ENCODE results near the gene CTLA4.
"Not testable (repeated sequence)": the region's sequence is repeated elsewhere in the genome, so short reads cannot be mapped to it uniquely, and the experiment has no call there.

Gene CTLA4

GRCh38 chr2:203876328-203876727 is 8.8 kb downstream of the CTLA4 start:
- Histone ChIP-seq H3K9ac (ENCODE audit: low read length) (no peak overlapping the region), H3K4me3 (ENCODE audit: low read depth, low read length, poor library complexity, severe bottlenecking) (no peak overlapping the region), H3F3A (ENCODE audit: insufficient read depth, low read length) (no peaks in the 10 kb centered on the region), H3K9me3 (ENCODE audit: low read length) (no peaks in the 10 kb centered on the region), H3K27me3 (ENCODE audit: insufficient read depth, low read length) (peaks cover 1% of the 10 kb centered on the region), H3K4me2 (ENCODE audit: low read length) (no peak overlapping the region), H2AFZ (ENCODE audit: low read length) (no peak overlapping the region), H3K9me2 (ENCODE audit: low read depth, low read length) (no peaks in the 10 kb centered on the region), H3K79me2 (ENCODE audit: insufficient read depth, low read length) (no peaks in the 10 kb centered on the region), H3K27ac (ENCODE audit: low read depth, low read length, poor library complexity, severe bottlenecking) (no peak overlapping the region), H3K4me1 (ENCODE audit: insufficient read depth, low read length, severe bottlenecking) (no peaks in the 10 kb centered on the region), H4K20me1 (ENCODE audit: insufficient read depth, low read length) (no peaks in the 10 kb centered on the region), H3K36me3 (ENCODE audit: insufficient read depth, low read length) (no peaks in the 10 kb centered on the region)
- TF ChIP-seq CTCF (IDR thresholded peaks at IDR 0.05; ENCODE audit: low read length): no peak
- no peak for TF ChIP-seq EZH2 (IDR thresholded peaks at IDR 0.05; ENCODE audit: borderline replicate concordance, low read length)

- Histone ChIP-seq H3K4me3 (ENCODE audit: low read depth, low read length, poor library complexity, severe bottlenecking) (no peak overlapping the region), H3K4me1 (ENCODE audit: insufficient read depth, low read length, severe bottlenecking) (no peaks in the 10 kb centered on the region), H3K79me2 (ENCODE audit: insufficient read depth, low read length) (no peaks in the 10 kb centered on the region), H3K9me3 (ENCODE audit: low read length) (no peaks in the 10 kb centered on the region), H3K9me2 (ENCODE audit: low read depth, low read length) (no peaks in the 10 kb centered on the region), H3K27ac (ENCODE audit: low read depth, low read length, poor library complexity, severe bottlenecking) (no peak overlapping the region), H3F3A (ENCODE audit: insufficient read depth, low read length) (no peaks in the 10 kb centered on the region), H3K36me3 (ENCODE audit: insufficient read depth, low read length) (no peaks in the 10 kb centered on the region), H4K20me1 (ENCODE audit: insufficient read depth, low read length) (no peaks in the 10 kb centered on the region), H2AFZ (ENCODE audit: low read length) (no peak overlapping the region), H3K4me2 (ENCODE audit: low read length) (no peak overlapping the region), H3K27me3 (ENCODE audit: insufficient read depth, low read length) (no peaks in the 10 kb centered on the region; the same call in 1 of the 2 replicates), H3K9ac (ENCODE audit: low read length) (no peak overlapping the region)
- TF ChIP-seq EZH2 (IDR thresholded peaks at IDR 0.05; ENCODE audit: borderline replicate concordance, low read length) (no peak), CTCF (IDR thresholded peaks at IDR 0.05; ENCODE audit: low read length) (no peak)
Observed at GRCh38 chr2:203878063-203878462, 10.5 kb downstream of the CTLA4 start.

- no peaks in the 10 kb centered on the region for H3K27me3 ChIP-seq (ENCODE audit: insufficient read depth, low read length)
- no peak overlapping the region for H3K9ac ChIP-seq (ENCODE audit: low read length)
- H3K27ac ChIP-seq (ENCODE audit: low read depth, low read length, poor library complexity, severe bottlenecking): no peak overlapping the region
- no peak for TF ChIP-seq EZH2 (IDR thresholded peaks at IDR 0.05; ENCODE audit: borderline replicate concordance, low read length)
- no peak for TF ChIP-seq CTCF (IDR thresholded peaks at IDR 0.05; ENCODE audit: low read length)
- H3K79me2 ChIP-seq (ENCODE audit: insufficient read depth, low read length): no peaks in the 10 kb centered on the region
- H3K36me3 ChIP-seq (ENCODE audit: insufficient read depth, low read length): no peaks in the 10 kb centered on the region
- no peaks in the 10 kb centered on the region for H3F3A ChIP-seq (ENCODE audit: insufficient read depth, low read length)
- H3K4me1 ChIP-seq (ENCODE audit: insufficient read depth, low read length, severe bottlenecking): no peaks in the 10 kb centered on the region
- H3K4me3 ChIP-seq (ENCODE audit: low read depth, low read length, poor library complexity, severe bottlenecking): no peak overlapping the region
- H3K9me2 ChIP-seq (ENCODE audit: low read depth, low read length): no peaks in the 10 kb centered on the region
- H2AFZ ChIP-seq (ENCODE audit: low read length): no peak overlapping the region
- no peaks in the 10 kb centered on the region for H3K9me3 ChIP-seq (ENCODE audit: low read length)
- H3K4me2 ChIP-seq (ENCODE audit: low read length): no peak overlapping the region
- no peaks in the 10 kb centered on the region for H4K20me1 ChIP-seq (ENCODE audit: insufficient read depth, low read length)
Observed at GRCh38 chr2:203880557-203881125, 13.1 kb downstream of the CTLA4 start.

GRCh38 chr2:203881185-203881584 is 13.6 kb downstream of the CTLA4 start:
- H4K20me1 ChIP-seq (ENCODE audit: insufficient read depth, low read length); H3K36me3 ChIP-seq (ENCODE audit: insufficient read depth, low read length); H3K4me1 ChIP-seq (ENCODE audit: insufficient read depth, low read length, severe bottlenecking); H3K9ac ChIP-seq (ENCODE audit: low read length); H3K79me2 ChIP-seq (ENCODE audit: insufficient read depth, low read length); H3K27ac ChIP-seq (ENCODE audit: low read depth, low read length, poor library complexity, severe bottlenecking); H3K9me2 ChIP-seq (ENCODE audit: low read depth, low read length); H2AFZ ChIP-seq (ENCODE audit: low read length); H3K9me3 ChIP-seq (ENCODE audit: low read length); H3K4me2 ChIP-seq (ENCODE audit: low read length); H3K27me3 ChIP-seq (ENCODE audit: insufficient read depth, low read length); H3K4me3 ChIP-seq (ENCODE audit: low read depth, low read length, poor library complexity, severe bottlenecking); H3F3A ChIP-seq (ENCODE audit: insufficient read depth, low read length): not testable (repeated sequence)

All from OCI-LY1 (cell line).